ENCODE measurements around the gene EPHA3.

Gene EPHA3

GRCh38 chr3:89234620-89235019 lies 127.2 kb downstream of the EPHA3 start:
- DNase-seq = no peak

- DNase-seq = no peak
Observed at GRCh38 chr3:89238846-89239245, 131.4 kb downstream of the EPHA3 start.

GRCh38 chr3:89239774-89240173 lies 132.4 kb downstream of the EPHA3 start:
- DNase-seq = no peak

- DNase-seq = no peak
Observed at GRCh38 chr3:89245612-89246011, 138.2 kb downstream of the EPHA3 start.

- DNase-seq = no peak
Observed at GRCh38 chr3:89246326-89246725, 138.9 kb downstream of the EPHA3 start.

GRCh38 chr3:89250742-89251141 lies 143.3 kb downstream of the EPHA3 start:
- DNase-seq = no peak

- DNase-seq = no peak
Observed at GRCh38 chr3:89252016-89252415, 144.6 kb downstream of the EPHA3 start.

GRCh38 chr3:89252860-89253259 lies 145.4 kb downstream of the EPHA3 start:
- no peak for DNase-seq

GRCh38 chr3:89256395-89256794 lies 149.0 kb downstream of the EPHA3 start:
- DNase-seq = no peak

GRCh38 chr3:89256882-89257281 lies 149.5 kb downstream of the EPHA3 start:
- DNase-seq = no peak

GRCh38 chr3:89260721-89261120 lies 153.3 kb downstream of the EPHA3 start:
- no peak for DNase-seq

GRCh38 chr3:89261673-89262072 lies 154.3 kb downstream of the EPHA3 start:
- DNase-seq = no peak

GRCh38 chr3:89262309-89262929 lies 155.0 kb downstream of the EPHA3 start:
- DNase-seq = no peak

GRCh38 chr3:89264037-89264560 lies 156.7 kb downstream of the EPHA3 start:
- no peak for DNase-seq

- no peak for DNase-seq
Observed at GRCh38 chr3:89266074-89266473, 158.7 kb downstream of the EPHA3 start.

- DNase-seq = no peak
Observed at GRCh38 chr3:89268059-89268458, 160.6 kb downstream of the EPHA3 start.

- no peak for DNase-seq
Observed at GRCh38 chr3:89270201-89270600, 162.8 kb downstream of the EPHA3 start.

- no peak for DNase-seq
Observed at GRCh38 chr3:89275001-89275400, 167.6 kb downstream of the EPHA3 start.

GRCh38 chr3:89276116-89276515 lies 168.7 kb downstream of the EPHA3 start:
- DNase-seq = no peak

GRCh38 chr3:89278302-89279025 lies 171.0 kb downstream of the EPHA3 start:
- no peak for DNase-seq

GRCh38 chr3:89280301-89280700 lies 172.9 kb downstream of the EPHA3 start:
- no peak for DNase-seq

GRCh38 chr3:89280822-89281365 lies 173.5 kb downstream of the EPHA3 start:
- DNase-seq = no peak

GRCh38 chr3:89287902-89288508 lies 180.6 kb downstream of the EPHA3 start:
- DNase-seq = no peak

Measured in stimulated activated CD4-positive, alpha-beta T cell treated with anti-CD3 and anti-CD28 coated beads, Interleukin-2, amount 100 ng/mL, for 48 hours (primary cell).